Epidermal melanocyte (primary cell): Measurements from ENCODE around the gene PRCC.
"Not testable (repeated sequence)": the region's sequence is repeated elsewhere in the genome, so short reads cannot be mapped to it uniquely, and the experiment has no call there.

ENCODE experiments used
- DNase-seq: peaks from one replicate; pipeline ENCODE4 v3.0.0; 2011; ENCODE audit warnings: low spot score; ENCODE audit not compliant: insufficient read length

PRCC gene

GRCh38 chr1:156760092-156760795 is 7.1 kb upstream of the PRCC start:
- DNase-seq, result no peak

DNA sequence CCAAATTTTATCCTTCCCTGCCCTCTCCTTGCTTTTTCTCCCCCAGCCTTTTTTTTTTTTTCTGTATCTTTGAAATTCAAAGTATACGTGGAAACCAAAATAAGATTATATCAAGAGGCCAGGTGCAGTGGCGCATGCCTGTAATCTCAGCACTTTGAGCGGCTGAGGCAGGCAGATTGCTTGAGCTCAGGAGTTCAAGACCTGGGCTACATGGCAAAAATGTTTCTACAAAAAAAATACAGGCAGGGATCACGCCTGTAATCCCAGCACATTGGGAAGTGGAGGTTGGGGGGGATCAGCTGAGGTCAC is 6.6 kb upstream of the PRCC start:
- DNase-seq, result no peak

DNA sequence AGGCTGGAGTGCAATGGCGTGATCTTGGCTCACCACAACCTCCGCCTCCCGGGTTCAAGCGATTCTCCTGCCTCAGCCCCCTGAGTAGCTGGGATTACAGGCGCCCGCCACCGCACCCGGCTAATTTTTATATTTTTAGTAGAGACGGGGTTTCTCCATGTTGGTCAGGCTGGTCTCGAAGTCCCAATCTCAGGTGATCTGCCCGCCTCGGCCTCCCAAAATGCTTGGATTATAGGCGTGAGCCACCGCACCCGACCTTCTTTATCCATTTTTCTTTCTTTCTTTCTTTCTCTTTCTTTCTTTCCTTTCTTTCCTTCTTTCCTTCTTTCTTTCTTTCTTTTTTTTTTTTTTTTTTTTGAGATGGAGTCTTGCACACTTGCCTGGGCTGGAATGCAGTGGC is 2.2 kb upstream of the PRCC start:
- DNase-seq, result not testable (repeated sequence)

DNA sequence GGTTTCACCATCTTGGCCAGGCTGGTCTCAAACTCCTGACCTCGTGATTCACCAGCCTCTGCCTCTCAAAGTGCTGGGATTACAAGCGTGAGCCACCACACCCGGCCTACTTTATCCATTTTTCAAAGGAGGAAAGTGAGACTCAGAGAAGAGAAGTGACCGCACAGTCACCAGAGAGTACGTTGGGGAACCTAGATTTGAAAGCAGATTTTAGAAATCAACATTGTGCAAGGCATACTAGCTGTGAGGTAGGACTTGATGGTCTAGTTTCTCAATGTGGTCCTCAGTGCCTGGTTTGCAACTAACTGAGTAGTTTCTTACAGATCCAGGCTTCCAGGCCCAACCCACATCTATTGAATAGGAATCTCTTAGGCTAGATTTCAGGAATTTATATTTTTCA is 1.7 kb upstream of the PRCC start:
- no peak for DNase-seq

GRCh38 chr1:156766298-156767100 is 836 bp upstream of the PRCC start:
- no peak for DNase-seq

DNA sequence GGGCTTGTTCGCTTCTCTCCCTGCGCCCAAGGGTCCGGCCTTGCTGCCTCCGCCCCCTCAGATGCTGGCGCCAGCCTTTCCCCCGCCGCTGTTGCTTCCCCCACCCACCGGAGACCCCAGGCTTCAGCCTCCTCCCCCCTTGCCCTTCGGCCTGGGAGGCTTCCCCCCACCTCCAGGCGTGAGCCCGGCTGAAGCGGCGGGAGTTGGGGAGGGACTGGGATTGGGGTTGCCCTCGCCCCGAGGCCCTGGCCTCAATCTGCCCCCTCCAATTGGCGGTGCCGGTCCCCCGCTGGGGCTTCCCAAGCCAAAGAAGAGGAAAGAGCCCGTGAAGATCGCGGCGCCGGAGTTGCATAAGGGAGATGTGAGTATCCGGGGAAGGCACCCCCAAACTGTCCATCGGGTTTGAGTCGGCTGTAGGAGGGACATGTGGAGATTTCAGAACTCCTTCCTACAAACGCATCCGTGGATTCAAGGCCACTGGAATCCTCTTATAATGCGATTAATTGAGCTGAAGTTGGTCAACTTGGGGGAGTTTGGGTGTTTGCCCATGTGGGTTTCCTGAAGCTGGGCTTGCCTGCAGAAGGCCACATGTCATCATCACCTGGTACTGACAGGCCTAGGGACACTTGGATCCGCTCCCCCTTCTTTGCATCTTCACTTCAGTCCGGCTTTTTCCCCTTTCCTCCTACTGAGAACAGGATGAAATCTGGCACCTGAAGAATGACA is 707 bp downstream of the PRCC start:
- no peak for DNase-seq

GRCh38 chr1:156768610-156769295 is 1.4 kb downstream of the PRCC start:
- no peak for DNase-seq

- no peak for DNase-seq
These were observed 4.9 kb downstream of the PRCC start for GRCh38 chr1:156772222-156772621.

DNA sequence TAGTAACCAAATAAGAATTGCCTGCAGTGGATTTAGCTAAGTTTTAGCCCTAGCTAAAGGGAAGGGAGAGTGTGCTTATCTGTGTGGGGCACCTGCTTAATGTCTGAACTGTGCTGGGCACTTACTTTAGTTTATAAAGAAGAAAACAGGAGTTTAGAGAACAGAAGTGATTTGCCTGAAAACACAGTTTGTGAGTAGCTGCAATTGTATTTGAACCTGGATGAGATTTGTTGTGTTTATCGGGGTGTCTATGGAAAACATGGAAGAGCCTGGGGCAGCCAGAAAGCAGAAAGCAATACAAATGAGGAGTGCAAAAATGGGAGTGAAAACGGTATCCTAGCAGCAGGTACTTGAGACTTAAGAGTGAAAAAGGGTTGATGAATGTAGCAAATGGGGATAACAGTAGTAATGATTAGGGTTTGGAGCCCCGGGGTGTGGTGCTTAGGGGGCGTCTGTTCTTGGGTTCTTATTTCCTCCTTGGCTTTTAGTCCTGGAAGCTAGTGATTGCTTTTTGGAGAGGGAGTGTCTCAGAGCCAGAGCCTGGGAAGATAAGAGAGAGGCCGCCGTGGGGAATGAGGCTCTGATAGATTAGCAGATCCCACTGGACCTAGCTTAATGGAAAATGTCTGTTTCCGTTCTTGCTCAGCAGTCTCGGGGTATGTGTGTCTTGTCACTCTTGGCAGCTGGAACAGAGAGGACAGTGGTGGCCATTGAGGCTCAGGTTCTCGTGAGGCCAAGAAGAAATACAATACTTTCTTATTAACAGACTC is 5.6 kb downstream of the PRCC start:
- DNase-seq, result no peak

DNA sequence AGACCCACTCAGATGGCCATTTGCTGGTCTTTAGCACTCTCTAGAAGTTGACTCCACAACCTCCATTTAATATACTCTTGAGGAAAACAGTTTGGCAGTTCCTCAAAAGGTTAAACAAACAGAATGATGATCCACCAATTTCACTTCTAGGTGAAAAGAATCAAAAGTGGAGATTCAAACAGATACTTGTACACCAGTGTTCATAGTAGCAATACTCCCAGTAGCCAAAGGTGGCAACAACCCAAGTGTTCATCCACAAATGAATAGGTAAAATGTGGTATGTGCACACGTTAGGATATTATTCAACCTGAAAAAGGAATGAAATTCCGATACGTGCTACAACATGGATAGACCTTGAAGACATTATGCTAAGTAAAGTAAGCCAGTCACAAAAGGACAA is 6.3 kb downstream of the PRCC start:
- no peak for DNase-seq

- no peak for DNase-seq
These were observed 8.5 kb downstream of the PRCC start for GRCh38 chr1:156775799-156776198.

DNA sequence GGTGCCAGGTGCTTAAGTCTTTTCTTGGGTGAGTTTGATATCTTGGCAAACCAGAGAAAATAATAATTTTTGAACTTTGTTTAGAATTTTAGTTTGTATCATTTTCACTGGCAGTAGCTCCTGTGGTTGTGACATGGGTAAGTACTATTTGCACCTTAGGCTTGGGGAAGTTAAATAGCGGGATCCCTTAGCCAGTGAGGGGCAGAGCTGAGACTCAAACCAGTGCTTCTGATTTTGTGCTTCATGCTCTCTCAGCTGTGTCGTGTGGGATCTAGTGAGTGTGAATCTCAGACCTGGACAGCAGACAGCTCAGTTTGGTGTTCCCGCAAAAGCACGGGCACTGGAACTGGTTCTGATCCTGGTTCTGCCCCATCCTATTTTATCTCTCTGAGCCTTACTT is 9.6 kb downstream of the PRCC start:
- DNase-seq, result no peak

DNA sequence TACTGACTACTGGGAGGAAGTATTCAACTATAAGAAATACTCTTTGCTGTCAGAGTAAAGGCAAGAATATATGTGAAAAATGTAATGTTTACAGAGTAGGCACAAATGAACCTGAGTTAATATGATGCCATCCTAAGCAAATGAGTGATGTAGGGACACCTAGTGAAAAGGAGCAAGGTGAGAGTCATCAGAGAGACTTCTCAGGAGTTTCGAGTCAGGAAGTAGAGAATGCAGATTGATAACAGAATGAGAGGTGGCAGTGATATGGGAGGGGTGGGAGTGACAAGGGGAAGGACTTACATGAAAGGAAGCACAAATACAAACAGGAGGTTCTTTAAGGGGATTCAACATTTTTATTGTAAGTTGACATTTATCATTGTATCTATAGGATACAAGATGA is 10.2 kb downstream of the PRCC start:
- no peak for DNase-seq

DNA sequence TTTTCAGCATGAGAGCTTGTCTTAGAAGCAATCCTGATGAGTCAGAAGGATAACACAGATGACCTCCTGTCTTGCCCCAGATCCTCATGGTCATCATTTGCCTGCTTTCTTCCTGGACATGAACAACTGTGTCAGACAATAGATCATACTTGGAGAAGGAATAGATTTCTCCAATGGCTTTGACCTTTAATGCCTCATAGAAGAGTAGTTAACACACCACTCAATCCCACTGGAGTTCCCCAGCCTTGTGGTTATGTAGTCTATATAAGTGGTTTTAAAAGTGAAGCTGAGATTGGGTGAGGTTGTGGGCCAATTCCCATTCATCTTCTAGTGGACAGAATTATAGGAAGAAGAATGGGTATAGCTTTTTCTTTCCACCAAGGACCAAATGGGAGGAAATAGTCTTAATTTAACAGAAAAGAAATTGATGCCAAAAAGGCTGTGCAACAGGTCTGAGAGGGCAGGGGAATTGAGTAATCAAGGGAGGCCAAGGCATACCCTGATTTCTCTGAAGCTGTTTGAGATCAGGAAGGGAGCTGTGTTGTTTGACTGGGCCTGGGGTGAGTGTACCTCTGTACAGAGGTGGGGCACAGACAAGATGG is 14.4 kb downstream of the PRCC start:
- DNase-seq, result no peak

DNA sequence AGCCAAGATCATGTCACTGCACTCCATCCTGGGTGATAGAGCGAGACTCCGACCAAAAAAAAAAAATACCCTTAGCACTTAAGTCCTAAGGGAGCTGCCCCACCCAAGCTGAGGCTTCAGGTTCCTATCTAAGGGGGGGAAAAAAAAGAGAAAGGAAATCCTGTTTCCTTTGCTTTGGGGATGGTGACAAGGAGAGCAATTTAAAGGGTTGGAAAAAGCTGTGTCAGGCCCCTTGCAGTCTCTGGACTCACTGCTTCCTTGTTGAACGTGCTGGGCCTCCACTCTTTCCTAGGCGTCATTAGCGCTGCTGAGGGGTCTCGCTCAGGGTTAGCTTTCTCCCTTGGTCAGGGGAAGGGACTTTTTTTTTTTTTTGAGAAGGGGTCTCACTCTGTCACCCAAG is 18.1 kb downstream of the PRCC start:
- DNase-seq, result no peak

DNA sequence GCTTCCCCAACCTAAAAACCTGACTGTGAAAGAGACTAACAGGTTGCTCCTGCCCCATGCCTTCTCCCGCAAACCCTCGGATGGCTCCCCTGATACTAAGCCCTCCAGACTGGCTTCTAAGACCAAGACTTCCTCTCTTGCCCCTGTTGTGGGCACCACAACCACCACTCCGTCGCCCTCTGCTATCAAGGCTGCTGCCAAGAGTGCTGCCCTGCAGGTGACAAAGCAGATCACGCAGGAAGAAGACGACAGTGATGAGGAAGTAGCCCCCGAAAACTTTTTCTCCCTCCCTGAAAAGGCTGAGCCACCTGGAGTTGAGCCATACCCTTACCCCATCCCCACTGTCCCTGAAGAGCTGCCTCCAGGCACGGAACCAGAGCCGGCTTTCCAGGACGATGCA is 19.3 kb downstream of the PRCC start:
- DNase-seq, result no peak

DNA sequence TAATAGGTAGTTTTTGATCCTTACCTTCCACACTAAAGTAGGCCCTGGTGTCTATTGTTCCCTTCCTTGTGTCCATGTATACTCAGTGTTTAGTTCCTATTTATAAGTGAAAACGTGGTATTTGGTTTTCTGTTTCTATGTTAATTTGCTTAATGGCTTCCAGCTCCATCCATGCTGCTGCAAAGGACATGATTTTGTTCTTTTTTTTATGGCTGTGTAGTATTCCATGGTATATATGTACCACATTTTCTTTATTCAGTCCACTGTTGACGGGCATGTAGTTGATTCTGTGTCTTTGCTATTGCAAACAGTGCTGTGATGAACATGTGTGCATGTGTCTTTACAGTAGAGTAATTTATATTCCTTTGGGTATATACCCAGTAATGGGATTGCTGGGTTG is 20.8 kb downstream of the PRCC start:
- DNase-seq, result no peak

- no peak for DNase-seq
These were observed 22.4 kb downstream of the PRCC start for GRCh38 chr1:156789621-156790318.

DNA sequence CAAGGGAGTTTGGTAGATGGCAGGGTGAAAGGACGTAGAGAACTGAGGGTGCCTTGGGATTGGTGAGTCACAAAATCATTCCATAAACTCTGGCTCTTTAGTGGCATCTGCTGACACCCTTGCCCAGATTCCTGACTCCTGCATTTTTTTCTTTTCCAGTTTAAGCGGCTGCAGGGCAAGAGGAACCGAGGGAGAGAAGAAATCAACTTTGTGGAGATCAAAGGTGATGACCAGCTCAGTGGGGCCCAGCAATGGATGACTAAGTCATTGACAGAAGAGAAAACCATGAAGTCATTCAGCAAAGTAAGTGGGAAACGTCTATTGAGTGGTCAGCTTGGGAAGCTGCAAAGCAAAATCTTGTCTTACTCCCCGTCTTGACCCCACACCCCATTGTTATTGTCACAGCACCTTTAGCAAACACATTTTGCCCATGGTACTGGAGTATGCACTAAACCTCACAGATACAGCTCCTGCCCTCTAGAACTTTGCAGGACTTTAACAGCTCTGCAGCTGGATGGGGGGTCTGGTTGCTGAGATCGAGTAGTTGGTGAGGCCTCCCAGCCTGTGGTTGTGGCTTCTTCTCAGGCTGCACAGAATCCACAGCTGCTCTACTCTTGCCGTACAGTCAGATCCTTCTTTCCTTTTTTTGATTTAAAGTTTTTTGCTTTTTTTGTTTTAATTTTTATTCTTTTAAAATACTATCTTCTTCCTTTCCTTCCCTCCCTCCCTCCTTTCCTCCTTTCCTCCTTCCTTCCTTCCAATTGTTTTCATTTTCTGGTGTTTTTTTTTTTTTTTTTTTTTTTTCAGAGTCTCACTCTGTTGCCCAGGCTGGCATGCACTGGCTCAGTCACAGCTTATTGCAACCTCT is 27.4 kb downstream of the PRCC start:
- no peak for DNase-seq
